ENCODE data around the gene EAF1.

- TF ChIP-seq RAD21 (IDR thresholded peaks at IDR 0.05; ENCODE audit: low read depth): no peak
- TF ChIP-seq, protein P1, sequence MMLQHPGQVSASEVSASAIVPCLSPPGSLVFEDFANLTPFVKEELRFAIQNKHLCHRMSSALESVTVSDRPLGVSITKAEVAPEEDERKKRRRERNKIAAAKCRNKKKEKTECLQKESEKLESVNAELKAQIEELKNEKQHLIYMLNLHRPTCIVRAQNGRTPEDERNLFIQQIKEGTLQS (IDR thresholded peaks at IDR 0.05): no peak
- no peak for TF ChIP-seq POLR2AphosphoS5 (IDR thresholded peaks at IDR 0.05; ENCODE audit: low read depth, low read length)
- TF ChIP-seq, protein P2, sequence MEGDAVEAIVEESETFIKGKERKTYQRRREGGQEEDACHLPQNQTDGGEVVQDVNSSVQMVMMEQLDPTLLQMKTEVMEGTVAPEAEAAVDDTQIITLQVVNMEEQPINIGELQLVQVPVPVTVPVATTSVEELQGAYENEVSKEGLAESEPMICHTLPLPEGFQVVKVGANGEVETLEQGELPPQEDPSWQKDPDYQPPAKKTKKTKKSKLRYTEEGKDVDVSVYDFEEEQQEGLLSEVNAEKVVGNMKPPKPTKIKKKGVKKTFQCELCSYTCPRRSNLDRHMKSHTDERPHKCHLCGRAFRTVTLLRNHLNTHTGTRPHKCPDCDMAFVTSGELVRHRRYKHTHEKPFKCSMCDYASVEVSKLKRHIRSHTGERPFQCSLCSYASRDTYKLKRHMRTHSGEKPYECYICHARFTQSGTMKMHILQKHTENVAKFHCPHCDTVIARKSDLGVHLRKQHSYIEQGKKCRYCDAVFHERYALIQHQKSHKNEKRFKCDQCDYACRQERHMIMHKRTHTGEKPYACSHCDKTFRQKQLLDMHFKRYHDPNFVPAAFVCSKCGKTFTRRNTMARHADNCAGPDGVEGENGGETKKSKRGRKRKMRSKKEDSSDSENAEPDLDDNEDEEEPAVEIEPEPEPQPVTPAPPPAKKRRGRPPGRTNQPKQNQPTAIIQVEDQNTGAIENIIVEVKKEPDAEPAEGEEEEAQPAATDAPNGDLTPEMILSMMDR (IDR thresholded peaks at IDR 0.05 in 2 of 3, conservative IDR thresholded peaks at IDR 0.05 in 1 of 3; ENCODE audit: borderline replicate concordance in 1 of 3, insufficient read depth in 1 of 3, low read depth in 2 of 3, low read length in 2 of 3): no peak
- no peak for TF ChIP-seq EZH2 (IDR thresholded peaks at IDR 0.05)
- no peak for TF ChIP-seq JUND (IDR thresholded peaks at IDR 0.05)
- no peak for TF ChIP-seq POLR2A (IDR thresholded peaks at IDR 0.05; ENCODE audit: borderline replicate concordance, extremely low read depth, insufficient read depth, insufficient read length)
Observed at GRCh38 chr3:15391007-15391406, 36.4 kb upstream of the EAF1 start.

Measured in HCT116 (cell line).